ENCODE data around the gene FAM13A. TPM values are rescaled to one million over a fixed set of nuclear protein-coding genes. Genes with fewer than 3 reads are reported as not detected.

Gene FAM13A
- total and polyA plus RNA-seq, 2 of the 8 experiments (the other 6 are each of a cell fraction or from before 2014, with no cell fraction given), result 7.1 to 16.5 TPM

DNA sequence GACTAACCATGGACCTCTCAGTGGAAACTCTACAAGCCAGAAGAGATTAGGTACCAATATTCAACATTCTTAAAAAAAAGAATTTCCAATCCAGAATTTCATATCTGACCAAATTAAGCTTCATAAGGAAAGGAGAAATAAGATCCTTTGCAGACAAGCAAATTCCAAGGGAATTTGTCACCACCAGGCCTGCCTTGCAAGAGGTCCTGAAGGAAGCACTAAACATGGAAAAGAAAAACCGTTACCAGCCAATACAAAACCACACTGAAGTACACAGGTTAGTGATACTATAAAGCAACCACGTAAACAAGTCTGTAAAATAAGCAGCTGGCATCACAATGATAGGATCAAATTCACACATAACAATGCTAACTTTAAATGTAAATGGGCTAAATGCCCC lies 156.6 kb downstream of the FAM13A start:
- Histone ChIP-seq H3K4ac (replicated peaks; ENCODE audit: insufficient read length, low read depth, low read length) (no peak overlapping the region), H3K27me3 (replicated peaks in 1 of 4; ENCODE audit: control insufficient read depth in 3 of 4, extremely low read depth in 1 of 4, insufficient read depth in 3 of 4, low read length in 3 of 4) (no peaks in the 10 kb centered on the region), H3K56ac (replicated peaks; ENCODE audit: insufficient read length, low read depth, low read length) (no peak overlapping the region), H2AFZ (ENCODE audit: low read length) (no peak overlapping the region), H3K4me1 (replicated peaks in 1 of 4; ENCODE audit: control insufficient read depth in 3 of 4, insufficient read depth in 4 of 4, low read length in 3 of 4) (no peaks in the 10 kb centered on the region), H2BK20ac (ENCODE audit: low read length) (no peak overlapping the region), H2AK5ac (ENCODE audit: low read depth, low read length) (no peak overlapping the region), H4K8ac (ENCODE audit: extremely low read depth, insufficient read depth, low read length) (no peak overlapping the region), H2BK120ac (replicated peaks; ENCODE audit: low read depth, low read length) (no peak overlapping the region), H3K36me3 (ENCODE audit: control insufficient read depth in 2 of 4, insufficient read depth in 4 of 4, low read length in 3 of 4) (peaks cover 0 to 4% (median 0%) of the 10 kb centered on the region in 4 experiments; a peak in 2 of 8 replicates), H2BK12ac (ENCODE audit: low read depth, low read length) (no peak overlapping the region), H3K4me2 (ENCODE audit: insufficient read depth in 1 of 2, low read depth in 2 of 2, low read length in 2 of 2) (no peak overlapping the region), H3K23ac (ENCODE audit: insufficient read length) (no peak overlapping the region), H3K14ac (ENCODE audit: insufficient read length) (no peak overlapping the region), H4K5ac (ENCODE audit: insufficient read length, low read depth, low read length) (no peak overlapping the region), H2BK15ac (ENCODE audit: low read length) (no peak overlapping the region), H3K79me2 (ENCODE audit: control insufficient read depth in 1 of 2, insufficient read depth in 2 of 2, low read length in 2 of 2) (no peaks in the 10 kb centered on the region), H3K4me3 (ENCODE audit: extremely low read depth in 1 of 4, insufficient read depth in 2 of 4, low read depth in 3 of 4, low read length in 4 of 4) (no peak overlapping the region), H3K23me2 (ENCODE audit: low read depth, low read length) (no peaks in the 10 kb centered on the region), H3K79me1 (ENCODE audit: low read depth, low read length) (no peaks in the 10 kb centered on the region), H3K27ac (ENCODE audit: low read depth, low read length) (no peak overlapping the region), H4K91ac (replicated peaks; ENCODE audit: insufficient read length, low read length) (no peak overlapping the region), H3K9me3 (ENCODE audit: insufficient read depth in 2 of 2, low read depth in 1 of 2, low read length in 1 of 2) (0 out of 4 replicates have a peak, but pooled peaks cover 0 to 4% of the 10 kb centered on the region in 2 experiments), H3K9ac (replicated peaks in 1 of 4; ENCODE audit: extremely low read depth in 1 of 4, low read depth in 3 of 4, low read length in 3 of 4) (no peak overlapping the region), H2BK5ac (ENCODE audit: low read depth, low read length) (no peak overlapping the region), H4K20me1 (replicated peaks in 1 of 2; ENCODE audit: control insufficient read depth in 1 of 2, insufficient read depth in 2 of 2, low read length in 2 of 2) (no peaks in the 10 kb centered on the region), H3K18ac (ENCODE audit: extremely low read depth, low read length) (no peak overlapping the region)
- ChIA-PET POLR2A (ENCODE audit: partially characterized antibody) (no interaction called here), CTCF (ENCODE audit: partially characterized antibody) (no interaction called here)
- TF ChIP-seq, protein P1, sequence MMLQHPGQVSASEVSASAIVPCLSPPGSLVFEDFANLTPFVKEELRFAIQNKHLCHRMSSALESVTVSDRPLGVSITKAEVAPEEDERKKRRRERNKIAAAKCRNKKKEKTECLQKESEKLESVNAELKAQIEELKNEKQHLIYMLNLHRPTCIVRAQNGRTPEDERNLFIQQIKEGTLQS (IDR thresholded peaks at IDR 0.05; ENCODE audit: insufficient read depth, low read depth, low read length), result no peak
- TF ChIP-seq SUZ12 (IDR thresholded peaks at IDR 0.05; ENCODE audit: low read length), result no peak
- TF ChIP-seq POLR2AphosphoS5 (IDR thresholded peaks at IDR 0.05; ENCODE audit: low read depth, low read length), result no peak
- no peak for TF ChIP-seq KDM1A (IDR thresholded peaks at IDR 0.05; ENCODE audit: borderline replicate concordance, low read length)
- TF ChIP-seq TBP (IDR thresholded peaks at IDR 0.05; ENCODE audit: low read depth, low read length), result no peak
- TF ChIP-seq TAF7 (optimal IDR thresholded peaks at IDR 0.05; ENCODE audit: borderline replicate concordance, low read depth, low read length), result no peak
- no peak for TF ChIP-seq RFX5 (IDR thresholded peaks at IDR 0.05; ENCODE audit: borderline replicate concordance, low read depth, low read length)
- no peak for TF ChIP-seq TEAD4 (IDR thresholded peaks at IDR 0.05; ENCODE audit: low read depth, low read length)
- TF ChIP-seq RAD21 (IDR thresholded peaks at IDR 0.05 in 1 of 2, conservative IDR thresholded peaks at IDR 0.05 in 1 of 2; ENCODE audit: low read depth in 2 of 2, low read length in 2 of 2), result no peak
- FAIRE-seq, result no peak
- WGBS, 2 experiments (ENCODE audit: extremely low coverage in 1 of 2, insufficient coverage in 1 of 2, insufficient read length in 1 of 2, insufficient replicate concordance in 2 of 2, low coverage in 1 of 2, low lambda C conversion rate in 2 of 2, missing lambda C conversion rate in 1 of 2), result 81% methylated on average over 2 of the region's 2 CpGs; no CpG with 5 or more reads in 1 of the 2 experiments
- DNase-seq (ENCODE audit: low read depth in 1 of 2, low spot score in 2 of 2), result no peak

All from H1 (cell line).